ENCODE measurements around the gene RABGGTA. TPM values are rescaled to one million over a fixed set of nuclear protein-coding genes. Genes with fewer than 3 reads are reported as not detected.
A peak's percentile ranks its signal among the peaks of the same experiment; 100 is the strongest.

Gene RABGGTA
- total and polyA plus RNA-seq, 9 of the 15 experiments (the other 6 are each of a cell fraction or from before 2014, with no cell fraction given) = 4.5 to 24.2 (median 15.5) TPM

DNA sequence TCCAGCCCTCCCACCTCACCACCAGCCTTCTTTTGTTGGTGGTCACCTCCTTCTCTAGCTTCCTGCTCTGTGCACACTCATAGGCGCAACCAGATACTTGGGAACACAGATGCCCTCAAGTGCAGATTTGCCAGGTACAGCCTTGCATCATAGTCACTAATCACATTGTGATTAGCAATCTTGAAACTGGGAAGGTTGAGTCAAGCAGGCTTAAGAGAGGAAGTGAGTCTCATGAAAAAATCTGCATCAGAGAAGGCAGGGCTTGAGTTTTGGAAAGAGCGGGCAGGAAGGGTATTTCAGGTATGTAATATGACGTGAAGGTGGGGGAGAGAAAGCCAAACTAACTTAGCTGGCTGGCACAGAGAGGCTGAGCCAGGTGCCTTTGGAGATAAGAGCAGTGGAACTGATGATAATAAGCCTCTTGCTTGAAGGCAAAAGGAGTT, 2.7 kb upstream of the RABGGTA start:
- CTCF ChIA-PET (ENCODE audit: low intra/inter-chr PET ratio) = no interaction called here
- Histone ChIP-seq H4K20me1 (replicated peaks; ENCODE audit: control insufficient read depth, insufficient read depth, low read length) (no peaks in the 10 kb centered on the region; the same call in 1 of the 2 replicates), H3K9me3 (replicated peaks; ENCODE audit: control insufficient read depth, insufficient read depth, low read depth, low read length) (no peaks in the 10 kb centered on the region), H3K4me3 (no peak overlapping the region), H3K4me1 (replicated peaks in 1 of 2; ENCODE audit: control insufficient read depth in 2 of 2, insufficient read depth in 2 of 2, low read length in 2 of 2) (peaks cover 27 to 29% of the 10 kb centered on the region in 2 experiments; a peak in 4 of 5 replicates), H3K79me2 (ENCODE audit: control insufficient read depth, insufficient read depth, low read length) (peaks cover 9% of the 10 kb centered on the region; the same call in 1 of the 3 replicates), H3K9me1 (ENCODE audit: control insufficient read depth, insufficient read depth, low read length) (peaks cover 2% of the 10 kb centered on the region), H3K4me2 (ENCODE audit: insufficient read depth, low read length) (peak overlapping the region; percentile 52), H3K9ac (ENCODE audit: insufficient read depth in 1 of 2, low read depth in 2 of 2, low read length in 2 of 2) (no peak overlapping the region; a peak in 1 of 4 replicates), H3K27ac (ENCODE audit: extremely low read depth, low read depth, low read length) (peak overlapping the region; percentile 45; the same call in 1 of the 3 replicates), H3K36me3 (ENCODE audit: control insufficient read depth, insufficient read depth, low read length) (no peaks in the 10 kb centered on the region; the same call in 2 of the 3 replicates), H3K27me3 (ENCODE audit: control insufficient read depth in 2 of 2, insufficient read depth in 2 of 2, low read length in 2 of 2) (no peaks in the 10 kb centered on the region), H2AFZ (ENCODE audit: low read depth, low read length) (0 out of 2 replicates have a peak overlapping the region, but pooled peaks have one; percentile 19)
- POLR2A ChIA-PET = interaction anchor here (0.6 to 1.2 kb wide), 3 partner anchors 11 to 39 kb away, joined by 3 to 4 read pairs (median 3); partner anchors contain the start of gene TGM1
- no TSS peak for BruUV-seq (replicated peaks)
- intact Hi-C loops (cut with micrococcal nuclease) (no loop called here), in situ Hi-C loops (cut with MboI) (no loop called here)
- DNase-seq (ENCODE audit: extremely low read depth in 1 of 4, low spot score in 3 of 4) (peak in 2 of 4 experiments; percentile 48 to 71), FAIRE-seq (peak; percentile 46), ATAC-seq (no peak)
- WGBS (ENCODE audit: insufficient coverage, low coverage, missing lambda C conversion rate) = 18% methylated on average over 3 of the region's 3 CpGs
- TF ChIP-seq STAG1 (CRISPR knock-in tag; IDR thresholded peaks at IDR 0.05; ENCODE audit: borderline replicate concordance) = no peak
- TF ChIP-seq CBX5 (IDR thresholded peaks at IDR 0.05; ENCODE audit: borderline replicate concordance, low read depth) = no peak
- TF ChIP-seq ZNF277 (CRISPR knock-in tag; IDR thresholded peaks at IDR 0.05; ENCODE audit: borderline replicate concordance) = no peak
- TF ChIP-seq MYBL2 (IDR thresholded peaks at IDR 0.05; ENCODE audit: low read depth) = no peak
- TF ChIP-seq MYBL2 (CRISPR knock-in tag; IDR thresholded peaks at IDR 0.05; ENCODE audit: borderline replicate concordance) = no peak
- TF ChIP-seq SIX5 (IDR thresholded peaks at IDR 0.05; ENCODE audit: borderline replicate concordance in 1 of 2, insufficient read depth in 1 of 2, low read depth in 1 of 2, low read length in 2 of 2) = no peak
- TF ChIP-seq SREBF1 (IDR thresholded peaks at IDR 0.05; ENCODE audit: borderline replicate concordance, low read depth, low read length) = no peak
- TF ChIP-seq SLC30A9 (CRISPR knock-in tag; IDR thresholded peaks at IDR 0.05) = no peak
- TF ChIP-seq E2F6 (IDR thresholded peaks at IDR 0.05; ENCODE audit: borderline replicate concordance in 1 of 2, extremely low read depth in 1 of 2, insufficient read depth in 1 of 2, insufficient read length in 1 of 2, low read depth in 1 of 2, low read length in 1 of 2, poor library complexity in 1 of 2, severe bottlenecking in 1 of 2) = no peak
- TF ChIP-seq HMG20A (CRISPR knock-in tag; conservative IDR thresholded peaks at IDR 0.05) = no peak
- no peak for TF ChIP-seq DMBX1 (CRISPR knock-in tag; IDR thresholded peaks at IDR 0.05; ENCODE audit: borderline replicate concordance)
- no peak for TF ChIP-seq BRD4 (IDR thresholded peaks at IDR 0.05)
- TF ChIP-seq, protein P1, sequence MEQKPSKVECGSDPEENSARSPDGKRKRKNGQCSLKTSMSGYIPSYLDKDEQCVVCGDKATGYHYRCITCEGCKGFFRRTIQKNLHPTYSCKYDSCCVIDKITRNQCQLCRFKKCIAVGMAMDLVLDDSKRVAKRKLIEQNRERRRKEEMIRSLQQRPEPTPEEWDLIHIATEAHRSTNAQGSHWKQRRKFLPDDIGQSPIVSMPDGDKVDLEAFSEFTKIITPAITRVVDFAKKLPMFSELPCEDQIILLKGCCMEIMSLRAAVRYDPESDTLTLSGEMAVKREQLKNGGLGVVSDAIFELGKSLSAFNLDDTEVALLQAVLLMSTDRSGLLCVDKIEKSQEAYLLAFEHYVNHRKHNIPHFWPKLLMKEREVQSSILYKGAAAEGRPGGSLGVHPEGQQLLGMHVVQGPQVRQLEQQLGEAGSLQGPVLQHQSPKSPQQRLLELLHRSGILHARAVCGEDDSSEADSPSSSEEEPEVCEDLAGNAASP (IDR thresholded peaks at IDR 0.05) = no peak
- TF ChIP-seq MTF1 (CRISPR knock-in tag; IDR thresholded peaks at IDR 0.05; ENCODE audit: borderline replicate concordance) = no peak
- TF ChIP-seq ARNT (IDR thresholded peaks at IDR 0.05) = no peak
- TF ChIP-seq LCOR (CRISPR knock-in tag; IDR thresholded peaks at IDR 0.05) = no peak

Measured in K562 (cell line).